ENCODE measurements around the gene C5orf52.
"Not testable (repeated sequence)": the region's sequence is repeated elsewhere in the genome, so short reads cannot be mapped to it uniquely, and the experiment has no call there.

C5orf52 gene

GRCh38 chr5:157670662-157671591, at the start of gene C5orf52:
C5orf52 (plus strand) TSS chr5:157671533; CDS start chr5:157671615, 82 bp downstream.
- DNase-seq, result peak; percentile 78

GRCh38 chr5:157624144-157624543, 47.2 kb upstream of the C5orf52 start:
- no peak for DNase-seq

GRCh38 chr5:157626831-157627230, 44.5 kb upstream of the C5orf52 start:
- DNase-seq, result no peak

GRCh38 chr5:157630341-157630740, 41.0 kb upstream of the C5orf52 start:
- no peak for DNase-seq

GRCh38 chr5:157640406-157641066, 30.8 kb upstream of the C5orf52 start:
- no peak for DNase-seq

- no peak for DNase-seq
These were observed 22.9 kb upstream of the C5orf52 start for GRCh38 chr5:157648275-157648990.

- no peak for DNase-seq
These were observed 22.2 kb upstream of the C5orf52 start for GRCh38 chr5:157649101-157649500.

GRCh38 chr5:157650991-157651611, 20.2 kb upstream of the C5orf52 start:
- DNase-seq, result no peak

- DNase-seq, result peak; percentile 77
These were observed 19.5 kb upstream of the C5orf52 start for GRCh38 chr5:157651623-157652376.

- DNase-seq, result no peak
These were observed 19.0 kb upstream of the C5orf52 start, which contains the start of gene SOX30 for GRCh38 chr5:157652377-157652692. SOX30 (minus strand) TSS chr5:157652438; CDS start chr5:157652078, 360 bp downstream.

GRCh38 chr5:157657516-157657915, 13.8 kb upstream of the C5orf52 start:
- no peak for DNase-seq

- DNase-seq, result no peak
These were observed 12.4 kb upstream of the C5orf52 start for GRCh38 chr5:157658893-157659292.

- DNase-seq, result no peak
These were observed 11.3 kb upstream of the C5orf52 start for GRCh38 chr5:157659868-157660660.

GRCh38 chr5:157665467-157666070, 5.8 kb upstream of the C5orf52 start:
- no peak for DNase-seq

- no peak for DNase-seq
These were observed 3.0 kb upstream of the C5orf52 start for GRCh38 chr5:157668356-157668755.

GRCh38 chr5:157669701-157670097, 1.6 kb upstream of the C5orf52 start:
- DNase-seq, result no peak

- no peak for DNase-seq
These were observed 428 bp downstream of the C5orf52 start for GRCh38 chr5:157671592-157672330.

- no peak for DNase-seq
These were observed 1.6 kb downstream of the C5orf52 start for GRCh38 chr5:157672976-157673375.

- not testable (repeated sequence) for DNase-seq
These were observed 3.0 kb downstream of the C5orf52 start for GRCh38 chr5:157674351-157674750.

- DNase-seq, result no peak
These were observed 6.6 kb downstream of the C5orf52 start for GRCh38 chr5:157677931-157678330.

All from left hindlimb (tissue), 1 donor.